BLaER1 treated with 17β-estradiol and CSF1 and Interleukin-3, amounts not matched to agents 10 nM and 100 nM (cell line): ENCODE measurements around the gene LSM3.

Experiments used
- H3K27ac ChIP-seq, 11 experiments: shearing (Covaris generic); formaldehyde crosslinking; 2 replicates each; pipeline ENCODE4 v1.8.1; 2022
- H3K27me3 ChIP-seq, 11 experiments: shearing (Covaris generic); formaldehyde crosslinking; 2 replicates each; pipeline ENCODE4 v1.8.1; 2022
- H3K36me3 ChIP-seq, 11 experiments: shearing (Covaris generic); formaldehyde crosslinking; 2 replicates each; pipeline ENCODE4 v1.8.1; 2022
- H3K4me1 ChIP-seq, 10 experiments: shearing (Covaris generic); formaldehyde crosslinking; 2 replicates each; pipeline ENCODE4 v1.8.1; 2022
- H3K4me2 ChIP-seq, 11 experiments: shearing (Covaris generic); formaldehyde crosslinking; 2 replicates each; pipeline ENCODE4 v1.8.1; 2022
- H3K4me3 ChIP-seq, 10 experiments: shearing (Covaris generic); formaldehyde crosslinking; 2 replicates each; pipeline ENCODE4 v1.8.1; 2022
- H3K9ac ChIP-seq, 11 experiments: shearing (Covaris generic); formaldehyde crosslinking; 2 replicates each; pipeline ENCODE4 v1.8.1; 2022
- H3K9me3 ChIP-seq, 11 experiments: shearing (Covaris generic); formaldehyde crosslinking; replicated peaks in 1 of 11; 2 replicates each; pipeline ENCODE4 v1.8.1; 2022
- H4K20me1 ChIP-seq, 11 experiments: shearing (Covaris generic); formaldehyde crosslinking; 2 replicates each; pipeline ENCODE4 v1.8.1; 2022
- Cebpa-rat ChIP-seq, 11 experiments: shearing (Covaris generic); IDR thresholded peaks; 2 replicates each; pipeline ENCODE4 v1.8.1; 2022

The LSM3 gene

DNA sequence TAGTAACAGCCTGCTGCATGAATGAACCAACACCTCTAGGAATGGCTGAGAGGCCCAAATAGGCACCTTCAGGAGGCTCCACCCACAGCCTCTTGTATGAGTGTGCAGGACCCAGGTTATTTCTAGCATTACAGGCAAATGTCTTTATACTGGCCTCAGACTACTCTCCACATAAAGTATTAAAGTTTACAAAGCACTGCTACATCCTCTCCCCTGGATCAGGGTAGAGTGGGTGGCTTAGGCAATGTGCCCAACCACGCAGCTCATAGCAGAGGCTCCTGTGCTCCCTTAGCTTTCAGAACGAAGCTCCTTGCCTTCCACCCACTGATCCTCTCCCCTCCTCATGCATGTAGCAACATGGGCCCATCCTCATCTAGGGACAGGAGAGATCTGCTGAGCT is 37.5 kb upstream of the LSM3 start:
- peak overlapping the region in 6 of 11 experiments; percentile 89 to 100 (median 96); a peak in 7 of 22 replicates for H3K27ac ChIP-seq
- H3K27me3 ChIP-seq, result no peaks in the 10 kb centered on the region
- no peaks in the 10 kb centered on the region for H3K9me3 ChIP-seq
- H3K4me1 ChIP-seq, result peaks cover 17 to 57% (median 47%) of the 10 kb centered on the region in 10 experiments
- H3K9ac ChIP-seq, result no peak overlapping the region
- TF ChIP-seq Cebpa-rat (IDR thresholded peaks at IDR 0.05), result no peak
- peak overlapping the region in 5 of 11 experiments; percentile 58 to 96 (median 90); a peak in 8 of 22 replicates for H3K4me2 ChIP-seq
- peaks cover 58 to 82% (median 79%) of the 10 kb centered on the region in 11 experiments for H3K36me3 ChIP-seq
- H4K20me1 ChIP-seq, result peaks cover 0 to 33% (median 6%) of the 10 kb centered on the region in 11 experiments; a peak in 7 of 22 replicates
- no peak overlapping the region for H3K4me3 ChIP-seq

DNA sequence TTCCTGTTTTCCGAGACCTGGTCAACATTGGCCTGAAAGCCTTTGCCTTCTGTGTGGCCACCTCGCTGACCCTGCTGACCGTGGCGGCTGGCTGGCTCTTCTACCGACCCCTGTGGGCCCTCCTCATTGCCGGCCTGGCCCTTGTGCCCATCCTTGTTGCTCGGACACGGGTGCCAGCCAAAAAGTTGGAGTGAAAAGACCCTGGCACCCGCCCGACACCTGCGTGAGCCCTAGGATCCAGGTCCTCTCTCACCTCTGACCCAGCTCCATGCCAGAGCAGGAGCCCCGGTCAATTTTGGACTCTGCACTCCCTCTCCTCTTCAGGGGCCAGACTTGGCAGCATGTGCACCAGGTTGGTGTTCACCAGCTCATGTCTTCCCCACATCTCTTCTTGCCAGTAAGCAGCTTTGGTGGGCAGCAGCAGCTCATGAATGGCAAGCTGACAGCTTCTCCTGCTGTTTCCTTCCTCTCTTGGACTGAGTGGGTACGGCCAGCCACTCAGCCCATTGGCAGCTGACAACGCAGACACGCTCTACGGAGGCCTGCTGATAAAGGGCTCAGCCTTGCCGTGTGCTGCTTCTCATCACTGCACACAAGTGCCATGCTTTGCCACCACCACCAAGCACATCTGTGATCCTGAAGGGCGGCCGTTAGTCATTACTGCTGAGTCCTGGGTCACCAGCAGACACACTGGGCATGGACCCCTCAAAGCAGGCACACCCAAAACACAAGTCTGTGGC is 36.8 kb upstream of the LSM3 start:
- peaks cover 0 to 30% (median 6%) of the 10 kb centered on the region in 11 experiments; a peak in 7 of 22 replicates for H4K20me1 ChIP-seq
- TF ChIP-seq Cebpa-rat (IDR thresholded peaks at IDR 0.05), result no peak
- H3K9me3 ChIP-seq, result no peaks in the 10 kb centered on the region
- peak overlapping the region; percentile 62 to 100 (median 94); a peak in 18 of 22 replicates for H3K27ac ChIP-seq
- H3K4me3 ChIP-seq, result no peak overlapping the region
- peak overlapping the region in 5 of 11 experiments; percentile 58 to 96 (median 90); a peak in 10 of 22 replicates for H3K4me2 ChIP-seq
- no peaks in the 10 kb centered on the region for H3K27me3 ChIP-seq
- H3K4me1 ChIP-seq, result peaks cover 17 to 63% (median 52%) of the 10 kb centered on the region in 10 experiments
- peak overlapping the region in 4 of 11 experiments; percentile 0 to 96 (median 18); a peak in 4 of 22 replicates for H3K9ac ChIP-seq
- peaks cover 58 to 82% (median 79%) of the 10 kb centered on the region in 11 experiments for H3K36me3 ChIP-seq

DNA sequence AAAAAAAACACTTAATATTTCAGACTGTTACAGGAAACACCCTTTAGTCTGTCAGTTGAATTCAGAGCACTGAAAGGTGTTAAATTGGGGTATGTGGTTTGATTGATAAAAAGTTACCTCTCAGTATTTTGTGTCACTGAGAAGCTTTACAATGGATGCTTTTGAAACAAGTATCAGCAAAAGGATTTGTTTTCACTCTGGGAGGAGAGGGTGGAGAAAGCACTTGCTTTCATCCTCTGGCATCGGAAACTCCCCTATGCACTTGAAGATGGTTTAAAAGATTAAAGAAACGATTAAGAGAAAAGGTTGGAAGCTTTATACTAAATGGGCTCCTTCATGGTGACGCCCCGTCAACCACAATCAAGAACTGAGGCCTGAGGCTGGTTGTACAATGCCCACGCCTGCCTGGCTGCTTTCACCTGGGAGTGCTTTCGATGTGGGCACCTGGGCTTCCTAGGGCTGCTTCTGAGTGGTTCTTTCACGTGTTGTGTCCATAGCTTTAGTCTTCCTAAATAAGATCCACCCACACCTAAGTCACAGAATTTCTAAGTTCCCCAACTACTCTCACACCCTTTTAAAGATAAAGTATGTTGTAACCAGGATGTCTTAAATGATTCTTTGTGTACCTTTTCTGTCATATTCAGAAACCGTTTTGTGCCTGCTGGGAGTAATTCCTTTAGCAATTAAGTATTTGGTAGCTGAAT is 35.9 kb upstream of the LSM3 start:
- Histone ChIP-seq H3K4me2 (peak overlapping the region in 7 of 11 experiments; percentile 58 to 96 (median 90); a peak in 14 of 22 replicates), H3K36me3 (peaks cover 52 to 84% (median 75%) of the 10 kb centered on the region in 11 experiments), H4K20me1 (peaks cover 0 to 23% (median 0%) of the 10 kb centered on the region in 11 experiments; a peak in 6 of 22 replicates), H3K9me3 (no peaks in the 10 kb centered on the region), H3K9ac (peak overlapping the region in 8 of 11 experiments; percentile 7 to 96 (median 42); a peak in 9 of 22 replicates), H3K4me1 (peaks cover 17 to 72% (median 57%) of the 10 kb centered on the region in 10 experiments), H3K27me3 (no peaks in the 10 kb centered on the region), H3K27ac (peak overlapping the region; percentile 62 to 100 (median 94); a peak in 20 of 22 replicates), H3K4me3 (no peak overlapping the region)
- no peak for TF ChIP-seq Cebpa-rat (IDR thresholded peaks at IDR 0.05)

DNA sequence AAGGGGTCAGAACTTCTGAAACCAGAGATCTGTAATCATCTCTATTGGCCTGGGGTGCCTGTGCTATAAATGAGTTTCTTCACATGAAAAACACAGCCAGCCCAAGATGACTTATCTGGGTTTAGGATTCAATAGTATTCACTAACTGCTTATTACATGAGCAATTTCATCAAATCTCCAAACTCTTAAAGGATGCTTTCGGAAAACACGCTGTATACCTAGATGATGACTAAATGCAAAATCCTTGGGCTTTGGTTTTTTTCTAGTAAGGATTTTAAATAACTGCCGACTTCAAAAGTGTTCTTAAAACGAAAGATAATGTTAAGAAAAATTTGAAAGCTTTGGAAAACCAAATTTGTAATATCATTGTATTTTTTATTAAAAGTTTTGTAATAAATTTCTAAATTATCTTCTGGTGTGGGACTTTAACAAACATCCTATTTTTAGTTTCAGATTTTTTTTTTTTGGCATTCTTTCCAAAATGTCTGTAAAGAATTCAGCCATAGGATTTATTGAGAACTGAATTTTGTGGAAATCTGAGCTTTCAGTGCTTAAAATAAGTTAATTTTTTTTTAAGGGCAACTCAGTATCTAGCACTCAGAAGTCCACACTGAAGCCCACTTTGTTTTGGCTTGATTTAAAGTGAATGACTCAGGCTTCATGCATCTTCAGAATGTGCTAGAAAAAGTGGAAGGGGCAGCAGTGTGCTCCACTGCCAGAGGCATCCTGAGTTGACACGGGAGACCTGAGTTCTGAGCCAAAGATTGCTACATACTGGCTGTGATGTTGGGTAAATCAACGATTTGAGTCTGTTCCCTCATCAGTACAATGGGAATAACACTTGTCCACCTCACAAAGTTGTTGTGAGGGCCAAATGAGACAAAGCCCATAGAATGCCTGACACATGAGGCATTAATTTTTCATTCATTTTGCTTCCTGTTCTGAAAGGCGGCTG is 35.1 kb upstream of the LSM3 start:
- TF ChIP-seq Cebpa-rat (IDR thresholded peaks at IDR 0.05), result peak in 5 of 11 experiments; percentile 15 to 29 (median 21); a peak in 3 of 22 replicates
- H3K9me3 ChIP-seq, result no peaks in the 10 kb centered on the region
- peak overlapping the region; percentile 57 to 97 (median 89) for H3K4me2 ChIP-seq
- peak overlapping the region; percentile 71 to 96 (median 80) for H3K9ac ChIP-seq
- peaks cover 17 to 81% (median 58%) of the 10 kb centered on the region in 10 experiments for H3K4me1 ChIP-seq
- peaks cover 0 to 16% (median 0%) of the 10 kb centered on the region in 11 experiments; a peak in 5 of 22 replicates for H4K20me1 ChIP-seq
- peak overlapping the region in 3 of 10 experiments; percentile 50 to 65 (median 51); a peak in 4 of 20 replicates for H3K4me3 ChIP-seq
- peak overlapping the region; percentile 89 to 100 (median 94) for H3K27ac ChIP-seq
- no peaks in the 10 kb centered on the region for H3K27me3 ChIP-seq
- H3K36me3 ChIP-seq, result peaks cover 52 to 82% (median 71%) of the 10 kb centered on the region in 11 experiments

DNA sequence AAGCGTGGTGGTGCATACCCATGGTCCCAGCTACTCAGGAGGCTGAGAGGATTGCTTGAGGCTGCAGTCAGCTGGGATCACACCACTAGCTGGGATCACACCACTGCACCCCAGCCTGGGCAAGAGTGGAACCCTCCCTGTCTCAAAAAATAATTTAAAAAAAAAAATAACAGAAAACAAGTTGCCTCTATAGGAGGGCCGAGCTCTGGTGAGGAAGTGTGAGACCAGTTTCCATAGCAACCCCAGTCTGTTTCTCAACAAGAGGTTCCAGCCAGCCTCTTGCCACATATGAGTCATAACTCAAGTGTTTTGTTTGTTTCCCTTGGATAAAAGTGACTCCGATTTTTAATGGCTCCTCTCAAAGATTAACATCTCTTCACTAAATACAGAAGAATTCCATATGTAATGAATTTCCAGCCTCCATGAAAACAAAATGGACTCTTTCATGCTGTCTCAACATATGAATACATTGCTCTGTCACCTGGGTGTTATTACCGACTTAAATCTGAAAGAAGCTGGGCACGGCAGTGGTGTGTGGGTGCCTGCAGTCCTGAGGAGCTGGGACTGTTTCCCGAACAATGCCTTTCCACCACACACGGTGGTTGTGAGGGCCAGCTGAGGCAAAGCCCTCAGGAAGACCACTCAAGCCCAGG is 34.1 kb upstream of the LSM3 start:
- peaks cover 42 to 75% (median 63%) of the 10 kb centered on the region in 11 experiments for H3K36me3 ChIP-seq
- H3K4me2 ChIP-seq, result peak overlapping the region; percentile 57 to 97 (median 89)

DNA sequence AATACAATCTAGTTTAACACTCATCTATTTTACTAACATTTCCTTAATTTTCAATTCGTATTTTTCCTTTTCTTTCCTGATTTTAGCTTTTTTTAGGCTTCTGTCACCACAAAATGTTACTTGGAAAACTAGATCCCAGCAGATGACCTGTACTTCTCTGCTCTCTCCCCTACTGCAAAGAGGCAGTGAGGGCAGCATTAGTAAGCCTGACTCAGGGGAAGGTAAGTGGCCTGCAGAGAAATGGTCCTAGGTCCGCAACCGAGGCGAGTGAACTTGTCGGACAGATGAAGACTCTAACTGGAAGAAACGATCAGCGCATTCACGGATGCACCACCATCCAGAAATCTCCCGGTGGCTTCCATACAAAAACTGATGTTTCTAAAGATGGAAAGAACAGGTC is 33.4 kb upstream of the LSM3 start:
- Histone ChIP-seq H4K20me1 (peaks cover 0 to 12% (median 0%) of the 10 kb centered on the region in 11 experiments; a peak in 4 of 22 replicates), H3K36me3 (peaks cover 42 to 73% (median 57%) of the 10 kb centered on the region in 11 experiments), H3K9ac (peak overlapping the region; percentile 71 to 96 (median 80); a peak in 21 of 22 replicates)

More for the DNA sequence above, 34.1 kb upstream of the LSM3 start:
- H3K4me3 ChIP-seq, result peak overlapping the region in 8 of 10 experiments; percentile 34 to 65 (median 50); a peak in 15 of 20 replicates
- H4K20me1 ChIP-seq, result peaks cover 0 to 11% (median 0%) of the 10 kb centered on the region in 11 experiments; a peak in 3 of 22 replicates
- H3K9me3 ChIP-seq, result no peaks in the 10 kb centered on the region
- H3K9ac ChIP-seq, result peak overlapping the region; percentile 71 to 96 (median 80)
- peak overlapping the region; percentile 89 to 100 (median 94) for H3K27ac ChIP-seq
- no peaks in the 10 kb centered on the region for H3K27me3 ChIP-seq
- TF ChIP-seq Cebpa-rat (IDR thresholded peaks at IDR 0.05), result peak; percentile 28 to 88 (median 69); a peak in 17 of 22 replicates
- peaks cover 17 to 82% (median 58%) of the 10 kb centered on the region in 10 experiments for H3K4me1 ChIP-seq

More for the DNA sequence above, 33.4 kb upstream of the LSM3 start:
- H3K4me3 ChIP-seq, result peak overlapping the region in 6 of 10 experiments; percentile 49 to 65 (median 53); a peak in 9 of 20 replicates
- H3K27me3 ChIP-seq, result no peaks in the 10 kb centered on the region
- TF ChIP-seq Cebpa-rat (IDR thresholded peaks at IDR 0.05), result no peak
- no peaks in the 10 kb centered on the region for H3K9me3 ChIP-seq
- peaks cover 17 to 82% (median 58%) of the 10 kb centered on the region in 10 experiments for H3K4me1 ChIP-seq
- peak overlapping the region in 9 of 11 experiments; percentile 78 to 97 (median 90); a peak in 19 of 22 replicates for H3K4me2 ChIP-seq
- H3K27ac ChIP-seq, result peak overlapping the region; percentile 89 to 100 (median 94)
